ENCODE data around the gene HID1.
A peak's percentile ranks its signal among the peaks of the same experiment; 100 is the strongest.

GRCh38 chr17:74935585-74936469 lies 36.7 kb downstream of the HID1 start, which contains the start of gene OTOP3:
- TF ChIP-seq ZNF274 (IDR thresholded peaks at IDR 0.05; ENCODE audit: low read depth, low read length) (no peak), YY1 (IDR thresholded peaks at IDR 0.05; ENCODE audit: insufficient read depth, insufficient read length) (no peak), SUZ12 (IDR thresholded peaks at IDR 0.05; ENCODE audit: extremely low read depth, insufficient read depth, insufficient read length) (peak; percentile 99)
